ENCODE measurements around the gene CST6.

Gene CST6

DNA sequence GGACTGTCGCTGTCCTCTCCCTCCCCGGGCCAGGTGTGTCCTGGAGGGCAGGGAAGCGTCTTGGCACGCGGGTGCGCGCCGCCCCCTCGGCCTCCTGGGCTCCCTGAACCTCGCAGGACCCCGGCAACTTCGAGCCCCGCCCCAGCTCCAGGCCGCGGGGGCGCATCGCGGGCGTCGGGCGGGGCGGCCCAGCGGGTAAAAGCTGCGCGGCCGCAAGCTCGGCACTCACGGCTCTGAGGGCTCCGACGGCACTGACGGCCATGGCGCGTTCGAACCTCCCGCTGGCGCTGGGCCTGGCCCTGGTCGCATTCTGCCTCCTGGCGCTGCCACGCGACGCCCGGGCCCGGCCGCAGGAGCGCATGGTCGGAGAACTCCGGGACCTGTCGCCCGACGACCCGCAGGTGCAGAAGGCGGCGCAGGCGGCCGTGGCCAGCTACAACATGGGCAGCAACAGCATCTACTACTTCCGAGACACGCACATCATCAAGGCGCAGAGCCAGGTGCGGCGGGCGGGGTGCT lies at the start of gene CST6:
CST6 (plus strand) TSS at position 224 of the 519 bp plus-strand sequence; CDS start at position 261, 37 bp downstream.
- no peak for DNase-seq (ENCODE audit: low spot score)

DNA sequence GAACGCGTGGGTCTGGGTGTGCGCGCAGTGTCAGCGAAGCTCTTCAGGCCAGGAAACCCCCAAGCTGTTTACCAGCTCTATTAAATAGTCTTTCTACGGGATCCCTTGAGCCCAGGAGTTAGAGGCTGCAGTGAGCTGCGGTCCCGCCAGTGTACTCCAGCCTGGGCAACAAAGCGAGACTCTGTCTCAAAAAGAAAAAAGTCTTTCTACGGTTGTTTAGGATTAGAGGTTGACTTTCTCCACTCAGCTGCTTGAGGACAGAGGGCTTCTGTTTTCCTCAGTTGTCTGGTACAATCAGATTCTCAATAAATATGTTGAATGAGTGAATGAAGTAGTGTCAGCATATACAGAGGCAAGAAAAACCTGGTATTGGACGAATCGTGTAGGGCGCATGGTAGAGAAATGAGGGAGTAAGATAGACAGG lies 49.7 kb upstream of the CST6 start:
- no peak for DNase-seq (ENCODE audit: low spot score)

- no peak for DNase-seq (ENCODE audit: low spot score)
Measured at GRCh38 chr11:65964906-65965305, 46.9 kb upstream of the CST6 start.

DNA sequence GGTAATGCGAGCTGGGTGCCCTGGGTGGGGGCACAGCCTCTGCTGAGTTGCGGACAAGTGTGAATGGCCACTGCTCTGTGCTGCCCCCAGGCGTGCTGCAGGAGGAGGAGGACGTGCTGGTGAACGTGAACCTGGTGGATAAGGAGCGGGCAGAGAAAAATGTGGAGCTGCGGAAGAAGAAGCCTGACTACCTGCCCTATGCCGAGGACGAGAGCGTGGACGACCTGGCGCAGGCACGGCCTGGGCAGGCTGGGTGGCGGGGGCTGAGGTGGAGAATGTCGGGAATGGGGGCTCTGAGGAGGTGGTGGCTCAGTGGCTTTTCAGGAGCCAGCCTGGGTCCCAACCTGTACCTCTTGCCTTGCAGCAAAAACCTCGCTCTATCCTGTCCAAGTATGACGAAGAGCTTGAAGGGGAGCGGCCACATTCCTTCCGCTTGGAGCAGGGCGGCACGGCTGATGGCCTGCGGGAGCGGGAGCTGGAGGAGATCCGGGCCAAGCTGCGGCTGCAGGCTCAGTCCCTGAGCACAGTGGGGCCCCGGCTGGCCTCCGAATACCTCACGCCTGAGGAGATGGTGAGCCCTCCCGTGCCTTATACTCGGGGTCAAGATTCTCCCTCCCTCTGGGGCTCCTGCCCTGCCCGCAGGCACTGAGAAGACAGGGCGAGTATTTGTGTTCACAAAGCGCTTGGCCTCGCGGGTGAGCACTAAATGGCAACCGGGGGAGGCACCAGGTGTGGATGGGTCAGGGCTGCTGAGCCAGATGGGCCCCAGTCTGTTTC lies 45.6 kb upstream of the CST6 start:
- DNase-seq (ENCODE audit: low spot score): no peak

DNA sequence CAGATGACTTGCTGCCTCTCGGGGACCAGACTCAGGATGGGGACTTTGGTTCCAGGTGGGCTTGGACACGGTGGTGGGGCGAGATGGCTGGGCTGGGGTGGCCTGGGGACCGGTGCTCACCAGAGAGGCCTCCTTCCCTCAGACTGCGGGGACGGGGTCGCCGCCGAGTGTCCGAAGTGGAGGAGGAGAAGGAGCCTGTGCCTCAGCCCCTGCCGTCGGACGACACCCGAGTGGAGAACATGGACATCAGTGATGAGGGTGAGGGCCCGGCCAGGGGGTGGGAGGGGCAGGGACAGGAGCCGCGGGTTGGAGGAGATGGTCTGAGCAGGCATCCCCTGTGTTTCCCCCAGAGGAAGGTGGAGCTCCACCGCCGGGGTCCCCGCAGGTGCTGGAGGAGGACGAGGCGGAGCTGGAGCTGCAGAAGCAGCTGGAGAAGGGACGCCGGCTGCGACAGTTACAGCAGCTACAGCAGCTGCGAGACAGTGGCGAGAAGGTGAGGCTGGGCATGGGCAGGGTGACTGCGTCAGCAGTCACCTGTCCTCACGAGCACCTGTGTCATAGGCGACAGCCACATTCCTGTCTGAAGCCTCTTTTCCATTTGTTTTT lies 44.4 kb upstream of the CST6 start:
- DNase-seq (ENCODE audit: low spot score): no peak

GRCh38 chr11:65968600-65969482 lies 43.0 kb upstream of the CST6 start:
- DNase-seq (ENCODE audit: low spot score): no peak

GRCh38 chr11:65972116-65972515 lies 39.7 kb upstream of the CST6 start:
- no peak for DNase-seq (ENCODE audit: low spot score)

DNA sequence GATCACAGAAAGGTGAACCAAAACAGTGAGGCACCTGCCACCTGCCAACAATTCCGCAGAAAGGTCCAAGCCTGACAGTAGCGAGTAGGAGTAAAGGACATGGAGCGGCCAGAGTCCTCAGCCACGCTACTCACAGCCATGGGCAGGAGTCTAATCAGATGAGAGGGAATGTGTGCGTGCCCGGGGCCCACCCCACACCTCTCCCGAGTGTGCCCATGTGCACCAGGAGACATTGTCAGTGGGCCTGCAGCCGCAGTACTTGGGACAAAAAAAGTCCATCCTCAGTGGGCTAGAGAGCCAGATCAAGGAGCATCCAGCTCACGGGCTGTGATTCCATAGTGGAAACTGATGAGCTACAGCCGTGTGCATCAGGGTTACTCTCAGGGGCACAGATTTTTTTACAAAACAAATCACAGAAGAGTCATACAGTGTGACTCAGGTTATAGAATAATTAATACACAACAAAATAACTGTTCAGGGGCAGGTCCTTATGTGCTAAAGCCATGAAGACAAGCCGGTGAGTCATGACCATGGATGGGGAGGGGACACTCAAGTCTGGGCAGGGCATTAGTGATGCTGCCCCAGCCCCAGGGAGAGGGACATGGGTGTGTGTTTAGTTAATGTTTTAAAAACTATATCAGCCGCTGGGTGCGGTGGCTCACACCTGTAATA lies 38.2 kb upstream of the CST6 start:
- DNase-seq (ENCODE audit: low spot score): no peak

- no peak for DNase-seq (ENCODE audit: low spot score)
Measured at GRCh38 chr11:65975771-65976170, 36.0 kb upstream of the CST6 start.

GRCh38 chr11:65976216-65977176 lies 35.3 kb upstream of the CST6 start:
- DNase-seq (ENCODE audit: low spot score): no peak

- no peak for DNase-seq (ENCODE audit: low spot score)
Measured at GRCh38 chr11:65977621-65978390, 34.0 kb upstream of the CST6 start.

GRCh38 chr11:65978391-65979238 lies 33.2 kb upstream of the CST6 start:
- no peak for DNase-seq (ENCODE audit: low spot score)

DNA sequence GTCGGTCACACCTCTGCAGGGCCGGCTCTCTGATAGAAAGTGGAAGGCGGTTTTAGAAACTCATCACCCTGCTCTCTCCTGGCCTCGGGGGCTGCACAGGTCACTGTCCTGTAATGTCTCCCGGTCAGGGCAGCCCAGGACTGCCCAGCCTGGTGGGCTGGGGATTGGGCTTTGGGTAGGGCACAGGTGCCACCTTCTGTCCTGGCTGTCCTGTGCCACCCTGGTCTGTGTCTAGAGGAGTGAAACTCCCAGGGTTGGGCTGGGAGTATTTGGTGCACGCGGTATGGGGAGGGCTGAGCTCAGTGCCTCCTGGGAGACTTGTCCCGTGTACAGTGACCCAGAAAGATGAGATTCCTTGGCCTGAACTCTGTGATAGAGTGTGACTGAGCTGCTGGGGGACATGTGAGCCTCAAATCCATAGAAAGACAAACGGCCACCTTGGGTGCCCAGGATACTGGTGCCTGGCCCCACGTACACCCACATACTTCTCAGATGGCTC lies 32.5 kb upstream of the CST6 start:
- no peak for DNase-seq (ENCODE audit: low spot score)

DNA sequence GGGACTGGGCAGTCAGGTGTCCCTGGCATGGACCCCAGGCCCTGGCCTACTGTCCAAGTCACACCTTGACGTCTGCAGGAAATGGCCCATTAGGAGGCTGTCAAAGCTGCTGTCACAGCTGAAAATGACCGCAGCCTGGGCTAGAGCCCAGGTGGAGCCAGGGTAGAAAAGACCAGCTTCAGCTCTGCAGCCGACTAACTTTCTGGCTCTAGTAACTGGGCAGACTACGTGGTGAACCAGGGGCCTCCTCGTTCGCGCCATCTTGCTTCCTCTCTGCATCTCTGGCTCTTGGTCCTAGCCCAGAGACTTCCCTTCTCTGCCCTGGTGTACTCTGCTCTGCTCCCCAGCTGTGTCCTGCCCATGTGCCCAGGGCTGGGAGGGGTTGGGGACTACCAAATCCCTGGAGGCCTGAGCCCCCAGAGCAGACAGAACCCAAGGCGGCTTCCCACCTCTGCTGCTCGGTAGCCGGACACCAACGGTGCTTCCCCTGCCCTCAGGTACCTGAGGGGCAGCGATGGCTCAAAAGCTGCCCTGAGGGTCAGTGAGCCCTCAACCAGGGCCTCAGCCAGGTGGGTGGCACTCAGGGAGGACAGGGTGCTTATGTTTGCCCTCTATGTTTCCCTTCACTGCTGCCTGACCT lies 30.6 kb upstream of the CST6 start:
- DNase-seq (ENCODE audit: low spot score): no peak

- DNase-seq (ENCODE audit: low spot score): no peak
Measured at GRCh38 chr11:65981972-65982823, 29.6 kb upstream of the CST6 start.

GRCh38 chr11:65982824-65983588 lies 28.8 kb upstream of the CST6 start:
- DNase-seq (ENCODE audit: low spot score): no peak

GRCh38 chr11:65983589-65983987 lies 28.2 kb upstream of the CST6 start:
- DNase-seq (ENCODE audit: low spot score): no peak
